Body of pancreas (tissue), 4 donors: ENCODE data around the gene FAM184B.

Source experiments
- POLR2A ChIP-seq, 3 donors: fragments of 450-650 bp; IDR thresholded peaks; one replicate each; pipeline ENCODE4 v1.6.1; 2016; ENCODE audit warnings: antibody characterized with exemption in 3 of 3, mild to moderate bottlenecking in 2 of 3
- TF ChIP-seq, protein P1 (sequence below), 7 experiments: fragments of 450-650 bp in 4 of 7; fragments of 200-600 bp in 3 of 7; sonication (generic) in 3 of 7; IDR thresholded peaks; one replicate each; pipeline ENCODE4 v1.5.1; 2016 to 2019; ENCODE audit warnings: antibody characterized with exemption in 7 of 7

DNA sequence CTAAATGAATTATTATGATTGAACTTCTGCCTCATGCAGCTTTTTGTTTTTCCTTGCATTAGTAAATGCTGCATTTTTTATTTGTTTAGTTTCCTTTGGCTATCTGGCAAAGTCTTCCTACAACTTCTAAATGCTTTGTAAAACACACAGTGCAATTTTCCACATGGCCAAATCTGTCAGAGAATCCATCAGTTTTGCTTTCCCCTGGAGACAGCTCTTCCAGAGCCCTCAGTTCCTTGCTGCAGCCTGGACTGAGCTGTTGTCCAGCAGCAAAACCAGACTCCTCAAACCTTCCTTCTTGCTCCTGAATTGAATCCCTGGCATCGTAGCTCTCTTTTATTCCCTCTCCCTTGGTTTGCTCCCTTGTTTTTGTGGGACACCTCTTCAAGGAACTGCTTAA is 124.3 kb downstream of the FAM184B start:
- no peak for TF ChIP-seq POLR2A (IDR thresholded peaks at IDR 0.05)
- TF ChIP-seq, protein P1, sequence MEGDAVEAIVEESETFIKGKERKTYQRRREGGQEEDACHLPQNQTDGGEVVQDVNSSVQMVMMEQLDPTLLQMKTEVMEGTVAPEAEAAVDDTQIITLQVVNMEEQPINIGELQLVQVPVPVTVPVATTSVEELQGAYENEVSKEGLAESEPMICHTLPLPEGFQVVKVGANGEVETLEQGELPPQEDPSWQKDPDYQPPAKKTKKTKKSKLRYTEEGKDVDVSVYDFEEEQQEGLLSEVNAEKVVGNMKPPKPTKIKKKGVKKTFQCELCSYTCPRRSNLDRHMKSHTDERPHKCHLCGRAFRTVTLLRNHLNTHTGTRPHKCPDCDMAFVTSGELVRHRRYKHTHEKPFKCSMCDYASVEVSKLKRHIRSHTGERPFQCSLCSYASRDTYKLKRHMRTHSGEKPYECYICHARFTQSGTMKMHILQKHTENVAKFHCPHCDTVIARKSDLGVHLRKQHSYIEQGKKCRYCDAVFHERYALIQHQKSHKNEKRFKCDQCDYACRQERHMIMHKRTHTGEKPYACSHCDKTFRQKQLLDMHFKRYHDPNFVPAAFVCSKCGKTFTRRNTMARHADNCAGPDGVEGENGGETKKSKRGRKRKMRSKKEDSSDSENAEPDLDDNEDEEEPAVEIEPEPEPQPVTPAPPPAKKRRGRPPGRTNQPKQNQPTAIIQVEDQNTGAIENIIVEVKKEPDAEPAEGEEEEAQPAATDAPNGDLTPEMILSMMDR (IDR thresholded peaks at IDR 0.05): no peak
